NCI-H446 (cell line): Measurements from ENCODE around the gene SACM1L.
"Not testable (repeated sequence)": the region's sequence is repeated elsewhere in the genome, so short reads cannot be mapped to it uniquely, and the experiment has no call there.

Source experiments
- DNase-seq, 2 experiments: peaks; one replicate each; lab custom pipeline; 2025; lab: John Stamatoyannopoulos, UW

SACM1L gene

DNA sequence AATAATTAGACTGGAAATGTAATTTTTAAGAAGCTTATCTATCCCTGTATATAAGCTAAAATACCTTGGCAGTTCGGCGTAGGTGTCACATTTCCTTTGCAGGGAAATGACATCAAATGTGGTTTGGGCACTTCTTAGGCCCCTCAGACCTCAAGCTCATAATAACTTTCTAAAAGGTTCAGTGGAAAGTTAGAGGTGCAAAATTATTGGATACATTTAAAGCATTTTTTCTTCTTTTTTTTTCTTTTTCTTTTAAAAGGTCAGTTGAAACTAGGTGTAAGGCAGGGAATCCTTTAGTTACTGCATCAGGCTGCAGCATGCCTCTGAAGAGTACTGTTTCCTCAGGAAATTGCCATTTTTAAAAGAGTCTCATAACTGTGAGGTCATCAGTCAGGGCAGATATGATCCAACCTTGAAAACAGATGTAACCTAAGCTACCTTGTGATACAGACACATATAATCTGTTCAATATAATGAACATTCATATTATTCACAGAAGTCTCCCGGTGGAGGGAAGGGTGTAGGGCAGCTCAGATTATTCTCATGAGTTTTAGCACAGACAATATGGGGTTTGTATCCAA, 4.8 kb downstream of the SACM1L start:
- no peak for DNase-seq

DNA sequence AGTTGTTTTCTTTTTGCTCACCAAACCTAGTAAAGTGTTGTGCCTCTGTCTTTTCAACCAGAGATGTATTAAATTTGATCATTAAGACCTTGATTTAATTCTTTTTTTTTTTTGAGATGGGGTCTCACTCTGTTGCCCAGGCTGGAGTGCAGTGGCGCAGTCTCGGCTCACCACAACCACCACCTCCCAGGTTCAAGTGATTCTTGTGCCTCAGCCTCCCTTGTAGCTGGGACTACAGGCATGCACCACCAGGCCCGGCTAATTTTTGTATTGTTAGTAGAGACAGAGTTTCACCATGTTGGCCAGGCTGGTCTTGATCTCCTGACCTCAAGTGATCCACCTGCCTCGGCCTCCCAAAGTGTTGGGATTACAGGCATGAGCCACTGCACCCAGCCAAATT, 6.0 kb downstream of the SACM1L start:
- not testable (repeated sequence) for DNase-seq

DNA sequence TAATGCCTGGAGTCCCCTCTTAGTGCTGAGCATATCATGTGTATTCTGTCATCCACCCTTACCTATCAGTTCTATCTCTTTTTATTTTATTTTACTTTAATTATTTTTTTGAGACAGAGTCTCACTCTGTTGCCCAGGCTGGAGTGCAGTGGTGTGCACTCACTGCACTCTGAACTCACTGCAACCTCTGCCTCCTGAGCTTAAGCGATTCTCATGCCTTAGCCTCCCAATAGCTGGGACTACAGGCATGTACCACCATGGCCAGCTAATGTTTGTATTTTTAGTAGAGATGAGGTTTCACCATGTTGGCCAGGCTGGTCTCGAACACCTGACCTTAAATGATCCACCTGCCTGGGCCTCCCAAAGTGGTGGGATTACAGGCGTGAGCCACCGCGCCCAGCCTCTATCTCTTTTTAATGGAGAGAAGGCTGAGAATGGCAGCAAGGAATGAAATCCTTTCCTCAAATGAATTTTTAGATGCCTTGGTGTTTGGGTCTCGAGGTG, 11.4 kb downstream of the SACM1L start:
- DNase-seq = no peak

DNA sequence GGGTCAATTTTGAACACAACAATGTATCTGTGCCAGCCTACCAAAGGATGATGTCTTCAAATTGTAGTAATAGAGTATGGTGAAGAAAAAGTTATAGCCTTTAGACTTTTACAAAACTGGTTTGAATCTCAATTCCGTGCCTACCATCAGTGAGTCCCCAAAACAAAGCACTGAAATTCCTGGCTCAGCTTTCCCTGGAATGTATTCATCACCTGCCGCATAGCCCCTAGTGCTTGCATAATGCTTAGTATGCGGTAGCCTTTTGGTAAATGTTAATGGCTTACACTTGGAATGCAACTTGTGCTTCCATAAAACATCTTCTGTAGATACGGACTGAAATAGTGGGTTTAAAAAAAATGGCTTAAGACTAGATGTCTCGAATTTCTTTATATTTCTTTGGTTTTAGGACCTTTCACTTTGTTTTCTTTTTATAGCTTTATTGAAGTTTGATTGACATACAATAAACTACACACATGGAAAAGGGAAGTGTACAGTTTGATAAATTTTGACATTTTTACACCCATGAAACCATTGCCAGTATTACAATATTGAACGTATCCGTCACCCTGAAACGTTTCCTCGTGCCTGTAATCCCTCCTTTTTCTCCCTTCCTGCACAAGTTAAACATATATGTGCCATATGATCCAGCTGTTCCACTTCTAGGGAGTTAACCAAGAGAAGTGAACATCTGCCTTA, 12.1 kb downstream of the SACM1L start:
- no peak for DNase-seq

DNA sequence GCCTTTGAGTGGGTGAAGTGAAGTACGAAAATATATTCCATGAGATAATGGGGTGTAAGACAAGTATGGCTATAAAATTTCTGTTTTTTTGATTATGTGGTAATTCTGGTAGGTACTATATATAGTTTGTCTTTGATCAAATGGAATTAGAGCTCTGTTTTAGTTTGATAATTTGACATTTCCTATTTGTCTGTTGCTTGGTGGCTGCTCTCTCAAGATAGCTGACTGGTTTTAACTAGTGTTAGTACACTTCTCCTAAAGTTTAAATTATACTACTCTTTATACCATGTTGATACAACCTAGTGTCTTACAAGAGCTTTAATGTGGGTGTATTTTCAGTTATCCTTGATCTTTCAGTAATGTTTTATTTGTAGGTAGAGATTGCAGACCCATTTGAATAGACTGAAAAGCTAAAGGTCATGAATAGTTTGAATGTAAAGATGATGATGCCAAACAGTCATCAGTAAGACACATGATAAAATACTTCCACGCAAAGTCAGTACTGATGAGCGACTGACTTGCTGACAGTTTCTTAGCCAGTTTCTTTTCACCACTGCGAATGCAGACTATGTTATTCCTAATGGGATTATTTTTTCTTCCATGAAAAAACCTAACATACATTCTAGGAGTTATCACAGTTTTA, 15.2 kb downstream of the SACM1L start:
- no peak for DNase-seq

DNA sequence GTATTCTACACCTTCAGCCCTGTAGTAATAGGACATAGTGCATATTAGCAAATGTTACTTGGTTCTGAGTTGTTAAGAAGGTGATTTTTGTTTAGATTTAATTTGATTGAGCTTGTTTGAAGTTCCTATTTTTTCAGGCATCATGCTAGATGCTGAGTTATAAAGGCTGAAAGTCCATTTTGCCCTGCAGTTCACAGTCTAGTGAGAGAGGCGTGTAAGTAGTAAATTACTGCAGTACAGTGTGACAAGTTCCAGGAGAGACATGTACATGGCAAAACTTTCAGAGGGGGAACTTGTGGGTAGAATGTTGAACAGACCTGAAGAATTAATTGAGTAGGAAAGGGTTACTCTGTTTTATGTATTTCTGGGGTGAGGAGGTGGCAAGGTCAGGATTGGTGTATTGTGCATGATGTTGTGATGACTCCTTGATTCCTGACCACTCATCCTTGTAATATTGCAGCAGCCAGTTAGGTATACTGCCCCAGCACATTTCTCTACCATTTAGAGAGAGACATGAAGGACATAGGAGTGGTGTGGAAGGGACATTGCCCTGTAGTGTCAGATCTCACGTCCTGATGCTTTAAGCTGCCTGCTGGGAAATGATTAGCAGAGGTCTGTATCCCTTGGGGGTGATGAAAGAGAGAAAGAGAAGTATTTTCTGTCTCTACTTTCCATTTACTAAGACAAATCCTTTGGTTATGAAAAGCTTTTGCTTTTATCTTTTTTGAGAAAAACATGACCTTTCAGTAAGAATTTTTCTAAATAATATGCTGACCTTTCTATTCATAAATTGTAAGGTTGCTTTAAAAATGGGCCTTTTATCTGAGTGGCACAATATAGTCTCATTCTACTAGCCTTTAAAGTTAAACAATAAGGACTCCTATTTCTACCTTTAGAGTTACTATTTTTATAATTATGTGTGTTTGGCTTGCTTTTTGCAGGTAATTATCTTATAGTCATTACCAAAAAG, 16.9 kb downstream of the SACM1L start:
- DNase-seq = no peak

DNA sequence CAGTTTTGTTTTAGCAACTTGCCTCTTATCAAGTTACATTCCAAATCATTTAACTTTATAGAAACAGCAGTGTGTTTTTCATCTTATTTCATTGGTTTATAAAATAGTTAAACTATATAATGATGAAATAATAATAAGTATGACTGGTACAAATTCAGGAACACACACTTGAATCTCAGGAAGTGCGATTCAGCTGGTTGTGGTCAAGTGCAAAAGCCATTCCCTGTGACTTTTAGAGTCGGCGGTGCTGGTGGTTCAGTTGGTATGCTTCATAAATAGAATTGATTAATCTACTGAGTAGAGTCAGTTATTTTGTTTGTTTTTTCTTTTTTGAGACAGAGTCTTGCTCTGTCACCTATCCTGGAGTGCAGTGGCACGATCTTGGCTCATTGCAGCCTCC, 22.7 kb downstream of the SACM1L start:
- DNase-seq = no peak

DNA sequence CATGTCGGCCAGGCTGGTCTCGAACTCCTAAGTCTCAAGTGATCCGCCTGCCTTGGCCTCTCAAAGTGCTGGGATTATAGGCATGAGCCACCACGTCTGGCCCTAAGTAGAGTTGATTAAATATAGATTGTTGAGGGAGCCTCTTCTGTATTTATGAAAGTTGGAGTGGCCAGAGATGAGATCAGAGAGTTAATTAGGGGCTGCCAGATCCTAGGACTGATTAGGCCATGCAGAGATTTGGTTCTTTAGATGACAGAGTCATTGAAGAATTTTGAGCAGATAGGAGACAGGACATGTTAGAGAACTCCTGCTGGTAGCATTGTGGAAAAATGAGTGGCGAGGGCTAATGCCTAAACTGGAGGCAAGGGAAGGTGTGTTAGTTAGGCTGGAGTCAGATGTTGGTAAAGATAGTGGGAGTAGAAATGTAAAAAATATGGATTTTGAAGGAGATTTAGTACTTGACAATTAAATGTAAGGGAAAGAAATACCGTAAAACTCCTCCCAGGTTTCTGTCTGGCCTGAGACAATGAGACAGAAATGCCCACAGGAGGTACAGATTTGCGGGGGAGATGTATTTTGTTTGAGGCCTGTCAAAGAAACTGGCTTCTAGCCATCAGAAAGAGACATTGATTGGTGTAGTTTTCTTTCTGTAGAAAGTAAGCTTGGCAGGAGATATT, 23.4 kb downstream of the SACM1L start:
- no peak for DNase-seq

DNA sequence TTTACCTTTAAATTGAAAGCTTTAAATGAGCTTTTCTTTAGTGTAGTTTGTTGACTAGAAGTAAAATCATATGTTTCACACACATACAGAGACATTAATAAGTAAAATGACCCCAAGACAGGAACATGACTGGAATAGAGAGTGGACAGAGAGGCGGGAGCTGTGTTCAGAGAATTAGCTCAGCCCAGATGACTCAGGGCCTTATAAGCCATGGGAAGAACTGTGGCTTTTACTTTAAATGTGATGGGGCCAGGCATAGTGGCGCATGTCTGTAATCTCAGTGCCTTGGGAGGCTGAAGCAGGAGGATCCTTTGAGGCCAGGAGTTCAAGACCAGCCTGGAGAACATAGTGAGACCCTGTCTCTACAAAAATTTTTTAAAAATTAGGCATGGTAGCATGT, 26.7 kb downstream of the SACM1L start:
- DNase-seq = no peak

DNA sequence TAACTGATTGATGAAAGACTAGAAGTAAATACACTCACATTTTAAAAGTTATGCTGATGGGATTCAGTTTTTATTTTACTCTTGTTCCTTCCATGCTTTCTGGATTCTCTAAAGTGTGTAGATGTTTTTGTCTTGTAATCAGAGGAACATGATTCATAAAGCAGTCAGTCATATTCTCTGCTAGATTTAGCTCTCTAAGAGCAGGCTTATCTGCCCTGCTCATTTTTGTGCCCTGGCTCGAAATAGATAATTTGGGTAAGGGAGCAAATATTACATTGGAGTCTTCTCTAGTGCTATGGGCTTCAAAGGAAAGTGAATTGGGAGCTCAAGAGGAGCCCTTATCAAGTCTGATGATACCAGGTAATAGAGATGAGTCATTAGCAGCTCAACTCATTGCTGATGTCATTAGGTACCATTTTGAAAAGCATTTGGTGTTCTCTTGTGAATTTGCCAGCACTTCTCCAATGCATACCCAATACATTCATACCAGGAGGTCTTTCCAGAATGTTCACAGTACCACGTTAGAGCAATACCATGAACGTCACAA, 27.7 kb downstream of the SACM1L start:
- DNase-seq = no peak

DNA sequence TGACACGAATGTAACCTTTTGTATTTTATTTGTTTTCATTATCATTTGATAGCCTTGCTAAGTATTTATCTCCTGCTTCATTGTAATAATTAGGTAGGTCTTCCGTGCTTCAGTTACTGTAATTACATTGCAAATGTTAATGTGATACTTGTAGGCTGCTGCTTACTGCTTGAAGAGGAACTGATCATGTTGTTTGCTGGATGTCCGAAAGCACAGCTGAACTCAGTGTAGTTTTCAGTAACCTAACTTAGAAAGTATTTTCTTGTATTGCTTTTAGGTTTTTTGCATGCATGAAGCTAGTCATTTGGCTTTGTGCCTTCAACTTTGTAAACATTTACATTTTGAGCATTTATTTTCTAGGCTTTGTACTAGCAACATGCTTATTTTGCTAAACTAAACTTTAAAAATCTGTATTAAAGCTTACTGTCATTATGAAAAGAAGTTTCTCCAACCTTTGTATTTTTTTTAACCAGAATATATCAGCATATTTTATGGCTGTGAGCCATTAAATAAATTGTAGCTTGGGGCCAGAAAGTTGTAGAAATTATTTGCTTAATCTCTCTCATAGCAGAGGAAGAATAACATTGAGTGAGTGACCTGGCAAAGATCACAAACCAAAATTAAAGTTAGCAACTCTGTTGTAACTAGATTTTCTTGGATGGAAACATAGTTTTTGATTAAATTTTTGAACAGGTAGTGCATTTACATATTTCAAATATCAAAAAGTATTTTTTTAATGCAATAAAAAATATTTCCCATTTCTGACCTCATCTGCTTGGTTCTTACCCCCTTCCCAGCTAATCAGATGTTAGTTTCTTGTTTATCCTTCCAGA, 30.7 kb downstream of the SACM1L start:
- DNase-seq = no peak

DNA sequence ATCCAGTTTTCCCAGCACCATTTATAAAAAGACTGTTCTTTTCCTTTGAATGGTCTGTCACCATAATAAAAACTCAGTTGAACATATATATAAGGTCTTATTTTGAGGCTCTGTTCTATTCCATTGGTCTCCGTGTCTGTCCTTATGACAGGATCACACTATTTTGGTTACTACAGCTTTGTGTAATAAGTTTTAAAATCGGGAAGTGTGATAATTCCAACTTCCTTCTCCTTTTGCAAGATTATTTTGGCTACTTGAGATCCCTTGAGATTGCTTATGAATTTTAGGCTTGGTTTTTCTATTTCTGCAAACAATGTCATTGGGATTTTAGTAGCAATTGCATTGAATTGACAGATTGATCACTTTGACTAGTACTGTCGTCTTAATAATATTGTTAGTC, 35.7 kb downstream of the SACM1L start:
- DNase-seq = no peak

DNA sequence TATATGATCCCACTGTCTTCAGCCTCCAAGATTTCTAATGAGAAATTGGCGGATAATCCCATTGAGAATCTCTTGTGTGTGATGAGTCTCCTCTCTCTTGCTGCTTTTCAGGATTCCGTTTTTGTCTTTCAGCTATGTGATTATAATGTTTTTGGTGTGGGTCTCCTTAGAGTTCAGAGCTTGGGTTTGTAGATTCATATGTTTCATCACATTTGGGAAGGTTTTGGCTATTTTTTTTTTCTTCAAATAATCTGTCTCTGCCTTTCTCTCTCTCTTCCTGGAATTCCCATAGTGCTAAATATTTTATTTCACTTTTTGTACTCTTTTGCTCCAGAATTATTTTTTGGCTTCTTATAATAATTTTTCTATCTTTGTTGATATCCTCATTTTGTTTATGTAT, 40.4 kb downstream of the SACM1L start:
- DNase-seq = no peak

DNA sequence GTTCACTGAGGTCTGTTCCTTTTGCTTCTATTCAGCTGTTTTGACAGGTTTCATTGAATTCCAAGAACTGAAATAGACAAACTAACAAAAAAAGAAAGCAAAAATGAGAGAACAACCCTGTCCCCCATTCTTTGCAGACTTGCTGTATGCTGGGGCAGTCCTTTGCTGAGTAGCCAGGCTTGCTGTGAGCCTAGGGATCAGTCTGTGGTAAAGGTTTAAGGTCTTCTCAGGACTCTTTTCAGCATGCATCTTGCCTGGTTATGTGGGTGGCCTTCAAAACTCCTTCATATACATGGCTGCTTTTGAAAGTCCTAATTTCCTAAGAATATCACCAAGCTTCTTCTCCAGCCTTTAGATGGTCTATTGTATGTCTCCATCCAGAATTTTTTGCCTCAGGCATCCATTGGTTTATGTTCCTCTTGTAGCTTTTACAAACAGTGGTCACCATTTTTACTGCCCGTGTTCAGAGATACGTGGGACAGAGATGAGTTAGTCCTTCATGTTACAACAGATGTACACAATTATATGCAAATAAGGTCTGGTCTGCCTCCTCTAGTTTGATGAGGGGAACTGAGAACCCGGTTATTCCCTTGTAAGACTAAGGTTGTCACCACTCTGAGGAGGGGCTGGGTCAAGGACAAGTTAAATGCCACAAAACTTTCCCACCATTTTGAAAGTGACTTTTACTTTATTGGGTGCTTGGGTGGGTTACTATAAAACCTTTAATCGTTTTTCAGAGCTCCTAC, 41.4 kb downstream of the SACM1L start:
- DNase-seq = no peak

DNA sequence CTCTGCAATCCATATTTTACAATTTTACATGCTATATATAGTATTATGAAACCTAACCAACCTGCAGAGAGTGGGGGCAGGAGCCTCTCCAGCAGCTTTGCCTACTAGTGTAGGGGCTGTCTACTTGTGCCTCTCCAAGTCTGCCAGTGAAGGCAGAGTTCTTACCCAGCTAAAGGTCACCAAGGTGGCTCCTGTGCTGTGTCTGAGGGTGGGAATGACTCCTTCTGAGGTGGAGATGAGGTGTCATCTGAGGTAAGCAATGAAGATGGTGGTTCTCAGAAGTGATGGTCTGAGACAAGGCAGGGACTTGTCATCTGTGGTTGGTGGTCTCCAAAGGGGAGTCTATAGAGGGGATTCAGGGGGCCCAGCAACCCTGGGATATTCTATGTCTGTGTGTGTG, 47.5 kb downstream of the SACM1L start:
- DNase-seq = no peak

DNA sequence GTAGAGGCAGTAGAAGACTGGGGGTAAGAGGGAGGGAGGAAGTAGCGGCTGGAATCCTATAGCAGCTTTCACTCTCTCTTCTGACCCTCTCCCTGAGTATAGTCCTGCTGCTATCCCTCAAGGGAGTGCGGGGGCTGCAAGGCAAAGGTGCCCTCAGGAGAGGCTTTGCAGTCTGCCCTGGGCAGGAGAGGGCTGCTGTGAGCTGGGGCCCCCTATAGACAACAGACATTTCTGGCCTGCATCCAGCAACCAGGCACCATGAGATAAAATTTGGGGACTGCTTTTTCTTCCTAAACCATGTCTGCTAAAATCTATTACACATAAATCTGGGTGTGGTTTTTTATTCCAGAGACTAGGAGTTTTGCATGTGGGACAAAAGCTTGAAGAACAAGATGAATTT, 48.0 kb downstream of the SACM1L start:
- no peak for DNase-seq

DNA sequence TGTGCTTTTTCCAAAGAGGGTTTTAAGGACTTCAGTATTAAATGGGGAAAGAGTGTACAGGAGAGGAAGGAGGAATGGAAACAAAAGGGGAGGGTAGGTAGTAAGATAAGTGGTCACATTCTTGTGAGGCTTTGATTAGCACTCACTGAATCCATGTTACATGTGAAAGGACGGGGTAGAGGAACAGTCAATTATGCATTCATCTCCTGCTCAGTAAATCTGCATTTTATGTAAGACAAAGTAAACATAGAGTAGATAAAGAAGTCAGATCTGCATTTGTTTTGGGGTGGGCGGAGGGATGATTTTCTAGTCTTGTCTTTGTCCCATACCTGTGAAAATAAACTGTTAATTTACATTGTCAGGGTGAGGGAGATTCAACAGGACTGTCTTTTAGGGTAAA, 50.8 kb downstream of the SACM1L start:
- DNase-seq = no peak

DNA sequence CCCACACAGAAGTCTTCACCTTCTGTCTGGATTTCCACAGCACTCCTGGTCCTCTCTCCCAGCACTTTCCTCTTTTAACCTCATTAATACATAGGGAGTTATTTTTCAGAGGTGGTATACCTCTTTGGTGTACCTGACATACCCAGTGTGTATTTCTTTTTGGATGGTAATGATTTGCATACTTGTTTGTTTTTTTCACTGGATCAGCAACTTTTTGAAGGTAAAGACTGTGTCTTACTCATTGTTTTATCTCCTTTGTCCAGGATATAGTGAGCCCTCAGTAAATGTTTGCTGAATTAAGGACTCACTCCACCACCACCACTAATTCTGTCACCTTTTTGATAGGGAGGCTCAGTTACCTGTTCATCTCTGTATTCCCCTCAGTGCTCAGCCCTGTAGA, 52.1 kb downstream of the SACM1L start:
- DNase-seq = no peak

DNA sequence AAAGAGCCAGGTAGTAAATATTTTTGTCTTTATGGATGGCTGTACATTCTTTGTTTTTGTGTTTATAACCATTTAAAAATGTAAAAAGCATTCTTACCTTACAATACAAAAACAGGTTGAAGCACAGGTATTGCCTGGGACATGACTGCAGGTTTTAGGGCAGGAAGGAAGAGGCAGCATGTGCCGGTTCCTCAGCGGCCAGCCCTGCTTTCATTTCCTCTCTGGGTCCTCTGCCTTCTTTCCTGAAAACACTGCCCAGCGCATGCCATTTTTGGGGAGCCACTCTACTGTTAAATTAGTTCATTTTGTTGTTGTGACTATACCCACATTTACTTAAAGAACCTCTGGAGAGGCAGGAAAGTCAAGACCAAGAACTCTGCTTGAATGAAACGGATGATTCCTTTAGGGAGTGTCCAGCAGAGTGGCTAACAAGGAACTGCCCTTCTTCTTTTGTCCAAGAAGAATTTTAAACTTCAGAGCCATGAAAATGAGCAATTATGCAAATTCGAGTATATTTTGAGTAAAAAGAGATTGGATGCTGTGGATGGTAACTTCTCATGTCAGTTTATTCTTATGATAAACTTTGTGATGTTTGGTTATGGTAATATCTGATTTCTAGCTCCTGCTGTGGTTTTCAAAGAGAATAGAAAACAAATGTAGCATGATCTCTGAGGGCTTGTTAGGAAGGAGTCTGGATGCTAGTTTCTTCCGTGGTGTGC, 52.7 kb downstream of the SACM1L start:
- no peak for DNase-seq
